Mesenchymal stem cell (in vitro differentiated cells and primary cell): ENCODE measurements around the gene ZDHHC16.
"Not testable (repeated sequence)": the region's sequence is repeated elsewhere in the genome, so short reads cannot be mapped to it uniquely, and the experiment has no call there.

Source experiments
- DNase-seq: peaks from one replicate; pipeline ENCODE4 v3.0.0-alpha.2; 2013
- H2AFZ ChIP-seq: one replicate; pipeline ENCODE4 v1.6.1; 2013; ENCODE audit warnings: low read depth, mild to moderate bottlenecking, control low read depth, inconsistent platforms, low read length, moderate library complexity
- H2AK5ac ChIP-seq: 2 replicates; pipeline ENCODE4 v1.6.1; 2013; ENCODE audit warnings: low read length, moderate library complexity, mild to moderate bottlenecking, inconsistent platforms; ENCODE audit not compliant: severe bottlenecking
- H2BK120ac ChIP-seq: one replicate; pipeline ENCODE4 v1.6.1; 2013; ENCODE audit warnings: low read depth, mild to moderate bottlenecking, inconsistent platforms, low read length, moderate library complexity
- H2BK12ac ChIP-seq, 2 experiments: one replicate each; pipeline ENCODE4 v1.6.1; 2013; ENCODE audit warnings: inconsistent platforms in 2 of 2, low read length in 2 of 2, mild to moderate bottlenecking in 2 of 2, moderate library complexity in 2 of 2, control low read depth in 1 of 2
- H2BK15ac ChIP-seq: one replicate; pipeline ENCODE4 v1.6.1; 2013; ENCODE audit warnings: mild to moderate bottlenecking, low read depth, inconsistent platforms; ENCODE audit not compliant: poor library complexity, severe bottlenecking
- H2BK5ac ChIP-seq: 2 replicates; pipeline ENCODE4 v1.6.1; 2013; ENCODE audit warnings: low read depth, mild to moderate bottlenecking, low read length, control low read depth, inconsistent platforms; ENCODE audit not compliant: poor library complexity, severe bottlenecking
- H3K14ac ChIP-seq, 2 experiments: one replicate each; pipeline ENCODE4 v1.6.1; 2013; ENCODE audit warnings: inconsistent platforms in 2 of 2, low read length in 2 of 2, control low read depth in 1 of 2, mild to moderate bottlenecking in 1 of 2, moderate library complexity in 1 of 2
- H3K18ac ChIP-seq, 2 experiments: one replicate each; pipeline ENCODE4 v1.6.1; 2013; ENCODE audit warnings: inconsistent platforms in 2 of 2, low read length in 2 of 2, control low read depth in 1 of 2, low read depth in 1 of 2, mild to moderate bottlenecking in 1 of 2
- H3K23ac ChIP-seq, 2 experiments: one replicate each; pipeline ENCODE4 v1.6.1; 2013; ENCODE audit warnings: inconsistent platforms in 2 of 2, low read length in 2 of 2, mild to moderate bottlenecking in 2 of 2, moderate library complexity in 2 of 2, control low read depth in 1 of 2
- H3K27ac ChIP-seq: 2 replicates; pipeline ENCODE4 v1.5.1; 2013; ENCODE audit warnings: mild to moderate bottlenecking, moderate library complexity, low read length, control low read depth, inconsistent platforms; ENCODE audit not compliant: poor library complexity, severe bottlenecking
- H3K27me3 ChIP-seq, 2 experiments: 2 replicates each; pipeline versions ENCODE4 v1.6.1 to v1.7.0; 2013; ENCODE audit warnings: low read length in 2 of 2, mild to moderate bottlenecking in 2 of 2, moderate library complexity in 2 of 2, control low read depth in 1 of 2, inconsistent platforms in 1 of 2; ENCODE audit not compliant: control insufficient read depth in 1 of 2, insufficient read depth in 1 of 2
- H3K36me3 ChIP-seq, 2 experiments: 2 replicates each; pipeline versions ENCODE4 v1.6.1 to v1.7.0; 2013; ENCODE audit warnings: low read length in 2 of 2, control low read depth in 1 of 2, inconsistent platforms in 1 of 2, low read depth in 1 of 2, mild to moderate bottlenecking in 1 of 2; ENCODE audit not compliant: insufficient read depth in 2 of 2, control insufficient read depth in 1 of 2
- H3K4ac ChIP-seq, 2 experiments: one replicate each; pipeline ENCODE4 v1.6.1; 2013; ENCODE audit warnings: inconsistent platforms in 2 of 2, low read length in 2 of 2, mild to moderate bottlenecking in 2 of 2, moderate library complexity in 2 of 2, control low read depth in 1 of 2, low read depth in 1 of 2
- H3K4me1 ChIP-seq: 2 replicates; pipeline ENCODE4 v1.6.1; 2013; ENCODE audit warnings: low read depth, low read length, control low read depth; ENCODE audit not compliant: control insufficient read depth, insufficient read depth
- H3K4me2 ChIP-seq: 2 replicates; pipeline ENCODE4 v1.6.1; 2013; ENCODE audit warnings: low read length, mild to moderate bottlenecking, inconsistent platforms; ENCODE audit not compliant: poor library complexity, severe bottlenecking
- H3K4me3 ChIP-seq, 2 experiments: 2 replicates each; pipeline versions ENCODE4 v1.5.1 to v1.7.0; 2013; ENCODE audit warnings: low read length in 2 of 2, mild to moderate bottlenecking in 2 of 2, control low read depth in 1 of 2, low read depth in 1 of 2; ENCODE audit not compliant: insufficient read depth in 1 of 2
- H3K79me1 ChIP-seq: replicated peaks from 2 replicates; pipeline ENCODE4 v1.6.1; 2013; ENCODE audit warnings: mild to moderate bottlenecking, control low read depth, low read length, inconsistent platforms; ENCODE audit not compliant: poor library complexity, severe bottlenecking
- H3K9ac ChIP-seq: 2 replicates; pipeline ENCODE4 v1.7.0; 2013; ENCODE audit warnings: mild to moderate bottlenecking, low read length, moderate library complexity
- H3K9me3 ChIP-seq: 2 replicates; pipeline ENCODE4 v1.7.0; 2013; ENCODE audit warnings: mild to moderate bottlenecking, low read length; ENCODE audit not compliant: control insufficient read depth
- H4K8ac ChIP-seq: one replicate; pipeline ENCODE4 v1.6.1; 2013; ENCODE audit warnings: inconsistent platforms, mild to moderate bottlenecking, low read length, moderate library complexity
- H4K91ac ChIP-seq: one replicate; pipeline ENCODE4 v1.6.1; 2013; ENCODE audit warnings: mild to moderate bottlenecking, low read length, inconsistent platforms
- WGBS: methylation state at CpG from one replicate; pipeline ENCODE4 v1.1.7; 2013; ENCODE audit warnings: mixed read lengths; 5-methylcytosine and 5-hydroxymethylcytosine counted together

Gene ZDHHC16

GRCh38 chr10:97474918-97475317 is 28.9 kb downstream of the ZDHHC16 start:
- Histone ChIP-seq H3K27ac (no peak overlapping the region), H3K36me3 (peaks cover 45 to 96% of the 10 kb centered on the region in 2 experiments), H3K4ac (no peak overlapping the region), H2AK5ac (no peak overlapping the region), H3K4me2 (no peak overlapping the region), H4K91ac (no peak overlapping the region), H3K9me3 (no peaks in the 10 kb centered on the region), H3K79me1 (peaks cover 31% of the 10 kb centered on the region), H3K18ac (no peak overlapping the region), H2BK12ac (no peak overlapping the region), H3K4me1 (peaks cover 1% of the 10 kb centered on the region), H2BK120ac (no peak overlapping the region), H2BK15ac (no peak overlapping the region), H3K23ac (no peak overlapping the region), H3K27me3 (no peaks in the 10 kb centered on the region), H2BK5ac (no peak overlapping the region), H3K4me3 (no peak overlapping the region), H2AFZ (no peak overlapping the region), H3K9ac (no peak overlapping the region), H4K8ac (no peak overlapping the region), H3K14ac (no peak overlapping the region)
- WGBS, result 96% methylated on average over 3 of the region's 4 CpGs
- no peak for DNase-seq

GRCh38 chr10:97475936-97476594 is 30.1 kb downstream of the ZDHHC16 start:
- H2BK5ac ChIP-seq, result no peak overlapping the region
- no peak overlapping the region for H3K4ac ChIP-seq
- no peak overlapping the region for H3K23ac ChIP-seq
- H3K27me3 ChIP-seq, result no peaks in the 10 kb centered on the region
- 100% methylated on average over 1 of the region's 2 CpGs for WGBS
- peak overlapping the region; percentile 10 for H3K9ac ChIP-seq
- no peak overlapping the region for H3K4me3 ChIP-seq
- peaks cover 47 to 96% of the 10 kb centered on the region in 2 experiments for H3K36me3 ChIP-seq
- H3K79me1 ChIP-seq, result peaks cover 28% of the 10 kb centered on the region
- H2BK12ac ChIP-seq, result no peak overlapping the region
- no peak overlapping the region for H3K14ac ChIP-seq
- no peaks in the 10 kb centered on the region for H3K9me3 ChIP-seq
- no peak overlapping the region for H2BK120ac ChIP-seq
- no peak overlapping the region for H4K91ac ChIP-seq
- H2AFZ ChIP-seq, result no peak overlapping the region
- H2BK15ac ChIP-seq, result no peak overlapping the region
- no peak overlapping the region for H4K8ac ChIP-seq
- DNase-seq, result no peak
- no peak overlapping the region for H3K4me2 ChIP-seq
- no peak overlapping the region for H3K18ac ChIP-seq
- H3K4me1 ChIP-seq, result peaks cover 1% of the 10 kb centered on the region
- H2AK5ac ChIP-seq, result no peak overlapping the region
- no peak overlapping the region for H3K27ac ChIP-seq

- H3K4me3 ChIP-seq, H2AFZ ChIP-seq, H3K27ac ChIP-seq, H2BK5ac ChIP-seq, H4K91ac ChIP-seq, H2BK12ac ChIP-seq, H2BK120ac ChIP-seq, H2AK5ac ChIP-seq, H3K23ac ChIP-seq, H3K27me3 ChIP-seq, H3K18ac ChIP-seq, DNase-seq, H3K9ac ChIP-seq, H3K14ac ChIP-seq, H3K4me1 ChIP-seq, H3K9me3 ChIP-seq, H3K4ac ChIP-seq, H4K8ac ChIP-seq, H3K4me2 ChIP-seq, H2BK15ac ChIP-seq: not testable (repeated sequence)
- H3K79me1 ChIP-seq, result peaks cover 30% of the 10 kb centered on the region
- WGBS, result 95% methylated on average over 2 of the region's 4 CpGs
- H3K36me3 ChIP-seq, result peaks cover 32 to 84% of the 10 kb centered on the region in 2 experiments
Observed at GRCh38 chr10:97479410-97479809, 33.4 kb downstream of the ZDHHC16 start.

- no peak overlapping the region for H3K4ac ChIP-seq
- H2BK15ac ChIP-seq, result no peak overlapping the region
- H2AK5ac ChIP-seq, result no peak overlapping the region
- H4K8ac ChIP-seq, result peak overlapping the region; percentile 20
- no peak overlapping the region for H2BK120ac ChIP-seq
- H3K27ac ChIP-seq, result no peak overlapping the region
- no peak overlapping the region for H3K23ac ChIP-seq
- peaks cover 32% of the 10 kb centered on the region for H3K79me1 ChIP-seq
- H2BK12ac ChIP-seq, result no peak overlapping the region
- H4K91ac ChIP-seq, result no peak overlapping the region
- DNase-seq, result no peak
- no peaks in the 10 kb centered on the region for H3K27me3 ChIP-seq
- no peak overlapping the region for H2AFZ ChIP-seq
- no peak overlapping the region for H3K9ac ChIP-seq
- H3K18ac ChIP-seq, result no peak overlapping the region
- WGBS, result 80% methylated on average over 9 of the region's 9 CpGs
- no peak overlapping the region for H3K4me3 ChIP-seq
- H2BK5ac ChIP-seq, result no peak overlapping the region
- H3K9me3 ChIP-seq, result no peaks in the 10 kb centered on the region
- H3K36me3 ChIP-seq, result peaks cover 36 to 79% of the 10 kb centered on the region in 2 experiments
- H3K4me1 ChIP-seq, result peaks cover 4% of the 10 kb centered on the region
- no peak overlapping the region for H3K4me2 ChIP-seq
- no peak overlapping the region for H3K14ac ChIP-seq
Observed at GRCh38 chr10:97479939-97480338, 34.0 kb downstream of the ZDHHC16 start.
